ENCODE data around the gene CCDC167.
"Not testable (repeated sequence)": the region's sequence is repeated elsewhere in the genome, so short reads cannot be mapped to it uniquely, and the experiment has no call there.

CCDC167 gene

DNA sequence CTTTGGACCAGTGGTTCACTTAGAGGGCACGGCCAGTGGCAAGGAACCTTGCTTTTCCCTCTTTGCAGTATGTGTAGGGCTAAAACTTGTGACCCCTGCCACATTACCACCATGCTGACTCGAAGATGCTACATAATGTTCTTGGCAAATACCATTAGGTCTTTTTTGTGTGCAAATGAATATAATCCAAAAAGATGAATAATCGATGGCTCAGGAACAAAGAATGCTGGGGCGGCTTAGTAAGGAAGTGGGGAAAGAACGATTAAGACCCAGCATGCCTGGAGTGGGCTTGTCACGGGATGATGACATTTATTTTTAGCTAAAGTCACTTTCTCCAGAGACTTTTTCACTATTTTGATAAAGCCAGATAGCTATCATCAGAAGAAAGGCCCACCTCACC lies 43.6 kb downstream of the CCDC167 start:
- peak; percentile 54 for DNase-seq (ENCODE audit: low read depth)
- TF ChIP-seq, protein P1, sequence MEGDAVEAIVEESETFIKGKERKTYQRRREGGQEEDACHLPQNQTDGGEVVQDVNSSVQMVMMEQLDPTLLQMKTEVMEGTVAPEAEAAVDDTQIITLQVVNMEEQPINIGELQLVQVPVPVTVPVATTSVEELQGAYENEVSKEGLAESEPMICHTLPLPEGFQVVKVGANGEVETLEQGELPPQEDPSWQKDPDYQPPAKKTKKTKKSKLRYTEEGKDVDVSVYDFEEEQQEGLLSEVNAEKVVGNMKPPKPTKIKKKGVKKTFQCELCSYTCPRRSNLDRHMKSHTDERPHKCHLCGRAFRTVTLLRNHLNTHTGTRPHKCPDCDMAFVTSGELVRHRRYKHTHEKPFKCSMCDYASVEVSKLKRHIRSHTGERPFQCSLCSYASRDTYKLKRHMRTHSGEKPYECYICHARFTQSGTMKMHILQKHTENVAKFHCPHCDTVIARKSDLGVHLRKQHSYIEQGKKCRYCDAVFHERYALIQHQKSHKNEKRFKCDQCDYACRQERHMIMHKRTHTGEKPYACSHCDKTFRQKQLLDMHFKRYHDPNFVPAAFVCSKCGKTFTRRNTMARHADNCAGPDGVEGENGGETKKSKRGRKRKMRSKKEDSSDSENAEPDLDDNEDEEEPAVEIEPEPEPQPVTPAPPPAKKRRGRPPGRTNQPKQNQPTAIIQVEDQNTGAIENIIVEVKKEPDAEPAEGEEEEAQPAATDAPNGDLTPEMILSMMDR (IDR thresholded peaks at IDR 0.05; ENCODE audit: control insufficient read depth, insufficient read depth, low read depth, low read length, missing control alignments): no peak

DNA sequence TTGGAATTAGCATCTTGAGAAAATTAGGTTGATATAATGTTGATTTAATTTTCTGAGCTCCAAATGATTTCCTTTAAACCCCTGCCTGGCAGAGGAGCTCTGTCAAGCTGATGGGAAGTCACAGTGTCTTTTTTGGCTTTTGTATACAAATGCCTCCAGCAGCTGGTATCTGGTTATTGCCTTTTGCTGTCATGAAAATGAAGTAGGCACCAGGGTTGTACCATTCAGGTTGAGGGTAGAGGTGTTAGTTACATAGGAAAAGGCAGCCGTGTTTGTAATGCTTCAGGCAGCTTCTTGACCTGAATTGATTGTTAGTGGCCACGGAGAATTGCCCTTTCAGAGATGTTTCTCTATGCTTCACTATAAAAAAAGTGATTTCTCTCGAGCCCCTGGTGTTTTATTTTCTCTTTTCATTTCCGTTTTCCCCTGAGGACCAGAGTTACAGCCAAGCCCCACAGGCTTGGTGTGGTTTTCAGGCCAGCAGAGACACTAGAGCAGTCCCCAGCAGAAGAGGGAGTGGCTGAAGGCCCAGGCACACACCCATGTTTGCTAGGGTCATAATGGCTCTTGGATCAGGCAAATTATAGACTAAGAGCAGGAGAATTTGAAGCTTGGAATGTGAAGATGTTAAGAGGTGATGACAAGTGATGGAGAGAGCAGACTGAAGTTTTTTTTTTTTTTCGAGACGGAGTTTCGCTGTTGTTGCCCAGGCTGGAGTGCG lies 45.1 kb downstream of the CCDC167 start:
- TF ChIP-seq, protein P1 (IDR thresholded peaks at IDR 0.05; ENCODE audit: control insufficient read depth, insufficient read depth, low read depth, low read length, missing control alignments): no peak
- DNase-seq (ENCODE audit: low read depth): no peak
- no peak overlapping the region for H3K4me3 ChIP-seq (ENCODE audit: control insufficient read depth, low read depth, low read length)

More for the DNA sequence above, 43.6 kb downstream of the CCDC167 start:
- no peak overlapping the region for H3K4me3 ChIP-seq (ENCODE audit: control insufficient read depth, low read depth, low read length)

DNA sequence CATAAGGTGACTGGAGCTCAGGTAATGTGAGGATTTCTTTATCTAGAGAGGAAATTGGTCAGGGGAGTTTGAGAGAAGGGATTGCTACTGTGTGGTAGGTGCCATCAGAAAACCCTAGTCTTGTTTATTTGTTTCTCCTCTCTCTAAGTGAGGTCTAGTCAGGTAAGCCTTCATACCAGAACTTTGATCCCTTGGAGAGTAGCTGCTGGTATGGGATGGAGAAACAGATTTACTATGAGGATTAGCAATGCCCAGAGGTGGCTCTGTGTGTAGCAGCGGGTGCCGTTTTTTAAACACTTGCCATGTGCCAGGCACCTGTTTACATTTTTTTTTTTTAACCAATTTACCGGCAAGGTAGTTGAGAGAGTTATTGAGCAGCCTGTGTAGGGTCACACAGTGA lies 47.2 kb downstream of the CCDC167 start:
- DNase-seq (ENCODE audit: low read depth): no peak
- no peak overlapping the region for H3K4me3 ChIP-seq (ENCODE audit: control insufficient read depth, low read depth, low read length)
- TF ChIP-seq, protein P1 (IDR thresholded peaks at IDR 0.05; ENCODE audit: control insufficient read depth, insufficient read depth, low read depth, low read length, missing control alignments): no peak

DNA sequence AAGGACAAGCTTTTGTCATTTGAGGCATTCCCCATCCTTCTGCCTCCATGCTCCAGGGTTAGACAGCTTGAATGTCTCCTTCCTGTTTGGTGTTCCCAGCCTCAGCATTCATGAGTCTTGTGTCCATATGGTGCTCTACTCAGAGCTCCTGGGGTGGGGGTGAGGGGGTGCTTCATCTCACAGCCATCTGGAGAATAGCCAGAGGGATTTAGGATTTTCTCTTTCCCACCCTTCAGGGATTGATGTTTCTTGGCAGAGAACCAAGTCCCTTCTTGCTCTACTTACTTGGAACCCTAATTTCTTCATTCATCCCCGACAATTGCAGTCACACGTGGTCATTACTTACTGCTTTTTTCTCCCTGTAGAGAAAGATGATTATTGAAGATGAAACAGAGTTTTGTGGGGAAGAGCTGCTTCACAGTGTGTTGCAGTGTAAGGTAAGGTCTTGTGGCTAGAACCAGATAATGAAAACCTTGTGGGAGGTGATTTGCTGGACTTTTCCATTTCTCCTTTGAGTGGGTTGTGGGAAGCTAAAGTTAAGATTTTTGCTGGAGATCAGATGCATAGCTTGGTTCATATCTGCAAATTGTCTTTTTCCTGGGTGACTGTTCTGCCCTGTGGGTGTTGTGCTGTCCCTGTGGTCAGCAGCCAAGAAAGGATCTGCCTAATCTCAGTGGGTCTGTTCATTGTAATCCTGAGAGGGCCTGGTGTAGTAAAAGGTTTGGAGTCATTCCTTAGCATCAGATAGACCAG lies 48.1 kb downstream of the CCDC167 start:
- TF ChIP-seq, protein P1 (IDR thresholded peaks at IDR 0.05; ENCODE audit: control insufficient read depth, insufficient read depth, low read depth, low read length, missing control alignments): no peak
- no peak for DNase-seq (ENCODE audit: low read depth)
- no peak overlapping the region for H3K4me3 ChIP-seq (ENCODE audit: control insufficient read depth, low read depth, low read length)

DNA sequence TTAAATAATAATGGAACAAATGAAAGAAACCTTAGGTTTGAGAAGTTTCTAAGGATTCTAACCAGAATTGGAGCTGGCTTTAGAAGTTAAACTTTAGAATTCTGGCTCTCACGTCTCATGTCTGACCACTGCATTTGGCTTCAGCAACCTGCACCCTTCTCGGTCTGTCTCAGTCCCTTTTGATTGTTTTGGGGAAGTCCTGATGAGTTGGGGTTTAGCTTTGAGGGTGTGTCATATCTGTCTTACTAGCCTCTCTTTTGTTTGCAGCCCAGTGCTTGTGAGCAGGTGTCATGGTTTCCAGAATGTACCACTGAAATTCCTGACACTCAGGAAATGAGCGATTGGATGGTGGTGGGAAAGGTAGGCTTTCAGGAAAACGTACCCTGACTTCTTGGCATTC lies 49.7 kb downstream of the CCDC167 start:
- no peak for DNase-seq (ENCODE audit: low read depth)
- no peak overlapping the region for H3K4me3 ChIP-seq (ENCODE audit: control insufficient read depth, low read depth, low read length)
- TF ChIP-seq, protein P1 (IDR thresholded peaks at IDR 0.05; ENCODE audit: control insufficient read depth, insufficient read depth, low read depth, low read length, missing control alignments): no peak

DNA sequence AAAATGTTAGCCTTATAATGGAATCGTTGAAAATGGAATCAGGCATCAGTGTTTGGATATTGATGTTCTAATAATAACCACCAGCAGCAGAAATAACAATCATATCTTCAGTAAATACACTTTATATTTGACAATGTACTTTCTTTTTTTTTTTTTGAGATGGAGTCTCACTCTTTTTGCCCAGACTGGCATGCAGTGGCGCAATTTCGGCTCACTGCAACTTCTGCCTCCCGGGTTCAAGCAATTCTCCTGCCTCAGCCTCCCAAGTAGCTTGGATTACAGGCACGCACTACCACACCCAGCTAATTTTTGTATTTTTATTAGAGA lies 56.5 kb downstream of the CCDC167 start:
- H3K4me3 ChIP-seq (ENCODE audit: control insufficient read depth, low read depth, low read length); DNase-seq (ENCODE audit: low read depth): not testable (repeated sequence)
